H1 (cell line): Measurements from ENCODE around the gene AMBP. TPM values are rescaled to one million over a fixed set of nuclear protein-coding genes. Genes with fewer than 3 reads are reported as not detected.

Source experiments
- CTCF ChIA-PET: fragments of 300-600 bp; sonication (Branson Sonifier 250); formaldehyde crosslinking; loops from one replicate; lab custom pipeline; 2021; ENCODE audit not compliant: partially characterized antibody; lab: Charles Lee
- POLR2A ChIA-PET: fragments of 300-600 bp; sonication (Branson Sonifier 250); formaldehyde crosslinking; loops from one replicate; lab custom pipeline; 2021; ENCODE audit warnings: inconsistent platforms; ENCODE audit not compliant: partially characterized antibody; lab: Charles Lee
- DNase-seq, 2 experiments: peaks; one replicate each; pipeline versions ENCODE4 v3.0.0 to v3.0.0-alpha.2; 2010 to 2022; ENCODE audit warnings: low spot score in 2 of 2, low read depth in 1 of 2, mixed read lengths in 1 of 2
- FAIRE-seq: peaks from 2 replicates; lab custom pipeline; 2011; peaks lifted over from hg19 to GRCh38; lab: Jason Lieb, UNC
- H2AFZ ChIP-seq: 2 replicates; pipeline ENCODE4 v1.8.1; 2012; ENCODE audit warnings: low read length, inconsistent platforms
- H2AK5ac ChIP-seq: 2 replicates; pipeline ENCODE4 v1.6.1; 2013; ENCODE audit warnings: low read depth, low read length
- H2BK120ac ChIP-seq: replicated peaks from 2 replicates; pipeline ENCODE3; 2013; ENCODE audit warnings: low read depth, low read length, inconsistent platforms
- H2BK12ac ChIP-seq: 2 replicates; pipeline ENCODE4 v1.6.1; 2013; ENCODE audit warnings: low read depth, low read length
- H2BK15ac ChIP-seq: 2 replicates; pipeline ENCODE4 v1.6.1; 2013; ENCODE audit warnings: low read length
- H2BK20ac ChIP-seq: 2 replicates; pipeline ENCODE4 v1.6.1; 2013; ENCODE audit warnings: low read length
- H2BK5ac ChIP-seq: 2 replicates; pipeline ENCODE4 v1.6.1; 2013; ENCODE audit warnings: low read depth, low read length
- H3K14ac ChIP-seq: 2 replicates; pipeline ENCODE4 v1.6.1; 2013; ENCODE audit warnings: inconsistent platforms; ENCODE audit not compliant: insufficient read length
- H3K18ac ChIP-seq: 2 replicates; pipeline ENCODE4 v1.6.1; 2013; ENCODE audit warnings: low read length; ENCODE audit errors: extremely low read depth
- H3K23ac ChIP-seq: 2 replicates; pipeline ENCODE4 v1.6.1; 2013; ENCODE audit warnings: inconsistent platforms; ENCODE audit not compliant: insufficient read length
- H3K23me2 ChIP-seq: 2 replicates; pipeline ENCODE4 v1.6.1; 2013; ENCODE audit warnings: low read depth, low read length
- H3K27ac ChIP-seq: 2 replicates; pipeline ENCODE4 v1.6.1; 2011; ENCODE audit warnings: low read depth, low read length, inconsistent platforms
- H3K27me3 ChIP-seq, 4 experiments: replicated peaks in 1 of 4; 1 replicate in 1 of 4; 2 replicates in 3 of 4; pipeline versions ENCODE4 v1.6.1 to v1.8.1; 2011 to 2013; ENCODE audit warnings: low read length in 3 of 4, mild to moderate bottlenecking in 3 of 4, inconsistent platforms in 2 of 4, mixed read lengths in 2 of 4, moderate library complexity in 1 of 4; ENCODE audit not compliant: control insufficient read depth in 3 of 4, insufficient read depth in 3 of 4; ENCODE audit errors: extremely low read depth in 1 of 4
- H3K36me3 ChIP-seq, 4 experiments: 2 replicates each; pipeline versions ENCODE4 v1.6.1 to v1.8.1; 2011 to 2013; ENCODE audit warnings: mild to moderate bottlenecking in 4 of 4, low read length in 3 of 4, moderate library complexity in 2 of 4, control low read depth in 1 of 4, inconsistent platforms in 1 of 4; ENCODE audit not compliant: insufficient read depth in 4 of 4, control insufficient read depth in 2 of 4
- H3K4ac ChIP-seq: replicated peaks from 2 replicates; pipeline ENCODE3; 2013; ENCODE audit warnings: low read length, low read depth, mixed read lengths, inconsistent platforms; ENCODE audit not compliant: insufficient read length
- H3K4me1 ChIP-seq, 4 experiments: replicated peaks in 1 of 4; 1 replicate in 1 of 4; 2 replicates in 3 of 4; pipeline versions ENCODE4 v1.6.1 to v1.8.1; 2011 to 2013; ENCODE audit warnings: low read length in 3 of 4, inconsistent platforms in 2 of 4, mixed read lengths in 1 of 4; ENCODE audit not compliant: insufficient read depth in 4 of 4, control insufficient read depth in 3 of 4
- H3K4me2 ChIP-seq, 2 experiments: 2 replicates each; pipeline versions ENCODE4 v1.6.1 to v1.8.1; 2011 to 2013; ENCODE audit warnings: low read depth in 2 of 2, low read length in 2 of 2, control low read depth in 1 of 2, inconsistent platforms in 1 of 2, mild to moderate bottlenecking in 1 of 2; ENCODE audit not compliant: insufficient read depth in 1 of 2
- H3K4me3 ChIP-seq, 4 experiments: fragments of 200-600, 300-600 bp in 1 of 4; sonication (generic), shearing (Covaris generic), sonication (Bioruptor Twin) in 1 of 4; 2 replicates each; pipeline versions ENCODE4 v1.5.1 to v1.8.1; 2011 to 2016; ENCODE audit warnings: low read length in 4 of 4, low read depth in 3 of 4, control low read depth in 2 of 4, inconsistent platforms in 2 of 4, mild to moderate bottlenecking in 2 of 4, mixed read lengths in 1 of 4, moderate library complexity in 1 of 4; ENCODE audit not compliant: insufficient read depth in 2 of 4; ENCODE audit errors: extremely low read depth in 1 of 4
- H3K56ac ChIP-seq: replicated peaks from 2 replicates; pipeline ENCODE3; 2013; ENCODE audit warnings: low read depth, mild to moderate bottlenecking, mixed read lengths, low read length, inconsistent platforms; ENCODE audit not compliant: insufficient read length
- H3K79me1 ChIP-seq: 2 replicates; pipeline ENCODE4 v1.6.1; 2013; ENCODE audit warnings: low read depth, low read length, control low read depth
- H3K79me2 ChIP-seq, 2 experiments: 2 replicates each; pipeline versions ENCODE4 v1.6.1 to v1.8.1; 2012 to 2013; ENCODE audit warnings: low read length in 2 of 2, mild to moderate bottlenecking in 2 of 2, inconsistent platforms in 1 of 2; ENCODE audit not compliant: insufficient read depth in 2 of 2, control insufficient read depth in 1 of 2
- H3K9ac ChIP-seq, 4 experiments: replicated peaks in 1 of 4; 1 replicate in 1 of 4; 2 replicates in 3 of 4; pipeline versions ENCODE4 v1.6.1 to v1.8.1; 2011 to 2013; ENCODE audit warnings: low read depth in 3 of 4, low read length in 3 of 4, control low read depth in 2 of 4, mild to moderate bottlenecking in 2 of 4, moderate library complexity in 2 of 4, inconsistent platforms in 1 of 4; ENCODE audit errors: extremely low read depth in 1 of 4
- H3K9me3 ChIP-seq, 2 experiments: 2 replicates each; pipeline versions ENCODE4 v1.6.1 to v1.8.1; 2012 to 2013; ENCODE audit warnings: mild to moderate bottlenecking in 2 of 2, moderate library complexity in 2 of 2, control low read depth in 1 of 2, inconsistent platforms in 1 of 2, low read depth in 1 of 2, low read length in 1 of 2, mixed read lengths in 1 of 2; ENCODE audit not compliant: insufficient read depth in 2 of 2
- H4K20me1 ChIP-seq, 2 experiments: replicated peaks in 1 of 2; 2 replicates each; pipeline versions ENCODE3 to v1.8.1; 2011 to 2013; ENCODE audit warnings: inconsistent platforms in 2 of 2, low read length in 2 of 2, mild to moderate bottlenecking in 1 of 2; ENCODE audit not compliant: insufficient read depth in 2 of 2, control insufficient read depth in 1 of 2
- H4K5ac ChIP-seq: 2 replicates; pipeline ENCODE4 v1.6.1; 2013; ENCODE audit warnings: low read length, low read depth, mixed read lengths, inconsistent platforms; ENCODE audit not compliant: insufficient read length
- H4K8ac ChIP-seq: 2 replicates; pipeline ENCODE4 v1.8.0; 2013; ENCODE audit warnings: mild to moderate bottlenecking, moderate library complexity, low read length, inconsistent platforms; ENCODE audit not compliant: insufficient read depth; ENCODE audit errors: extremely low read depth
- H4K91ac ChIP-seq: replicated peaks from 2 replicates; pipeline ENCODE3; 2013; ENCODE audit warnings: low read length, mixed read lengths, inconsistent platforms; ENCODE audit not compliant: insufficient read length
- ASH2L ChIP-seq: fragments of 200-600, 300-600 bp; sonication (generic); IDR thresholded peaks from one replicate; pipeline ENCODE4 v1.7.1; 2017; ENCODE audit warnings: low read length
- ATF3 ChIP-seq: IDR thresholded peaks from 2 replicates; pipeline ENCODE4 v1.6.1; 2011; ENCODE audit warnings: low read depth, mild to moderate bottlenecking, low read length; ENCODE audit not compliant: insufficient read depth
- CREB1 ChIP-seq: IDR thresholded peaks from 2 replicates; pipeline ENCODE4 v1.6.1; 2012; ENCODE audit warnings: inconsistent platforms
- E2F6 ChIP-seq: IDR thresholded peaks from 2 replicates; pipeline ENCODE4 v1.6.1; 2012; ENCODE audit warnings: inconsistent platforms
- KDM5A ChIP-seq: fragments of 200-600 bp; IDR thresholded peaks from 2 replicates; pipeline ENCODE4 v1.7.1; 2012; ENCODE audit warnings: mild to moderate bottlenecking, low read length, inconsistent platforms, mixed read lengths
- NANOG ChIP-seq: IDR thresholded peaks from 2 replicates; pipeline ENCODE4 v1.6.1; 2011; ENCODE audit warnings: low read length, low read depth, mild to moderate bottlenecking, inconsistent platforms; ENCODE audit not compliant: insufficient read depth, poor library complexity, severe bottlenecking
- PHF8 ChIP-seq: fragments of 200-600 bp; sonication (generic); conservative IDR thresholded peaks from 2 replicates; pipeline ENCODE4 v1.7.1; 2012; ENCODE audit warnings: low read depth, mild to moderate bottlenecking, inconsistent platforms, low read length, moderate library complexity
- RFX5 ChIP-seq: IDR thresholded peaks from 2 replicates; pipeline ENCODE4 v1.6.1; 2011; ENCODE audit warnings: low read depth, low read length, improper control_type of control experiment, borderline replicate concordance
- SP4 ChIP-seq: IDR thresholded peaks from 2 replicates; pipeline ENCODE4 v1.6.1; 2012; ENCODE audit warnings: low read length, inconsistent platforms
- TAF1 ChIP-seq: IDR thresholded peaks from 2 replicates; pipeline ENCODE4 v1.6.1; 2011; ENCODE audit warnings: mild to moderate bottlenecking, low read depth, low read length
- WGBS, 2 experiments: shearing (Covaris generic) in 1 of 2; methylation state at CpG; one replicate each; pipeline versions ENCODE4 v1.1.6 to v1.1.7; 2013 to 2015; ENCODE audit warnings: low lambda C conversion rate in 2 of 2, mixed read lengths in 2 of 2, inconsistent platforms in 1 of 2, low coverage in 1 of 2, missing lambda C conversion rate in 1 of 2; ENCODE audit not compliant: insufficient replicate concordance in 2 of 2, insufficient coverage in 1 of 2, insufficient read length in 1 of 2; ENCODE audit errors: extremely low coverage in 1 of 2, missing lambda C conversion rate in 1 of 2; 5-methylcytosine and 5-hydroxymethylcytosine counted together
- polyA plus RNA-seq, 7 experiments: library from polyadenylated mRNA; depleted of rRNA in 3 of 7; stranded (reverse) in 5 of 7; unstranded in 2 of 7; fragments of >200 nt in 5 of 7; fragments of 200-250 nt in 2 of 7; gene quantifications; 1 replicate in 5 of 7; 2 replicates in 1 of 7; 4 replicates in 1 of 7; pipeline versions ENCODE4 v1.2.1 to v1.2.3, GENCODE V29; 2011 to 2013; ENCODE audit warnings: missing spikeins in 2 of 7, mixed read lengths in 2 of 7
- total RNA-seq: library from RNA; stranded (reverse); fragmentation: NEBNext Ultra II Directional; extraction: Animal tissue kit (Norgen Biotek cat#: 25700); gene quantifications from 2 replicates; pipeline ENCODE4 v1.2.1, GENCODE V29; 2021

The AMBP gene
- total and polyA plus RNA-seq, 2 of the 8 experiments (the other 6 are each of a cell fraction or from before 2014, with no cell fraction given): 3.0 to 4.0 TPM

GRCh38 chr9:114048533-114049415 is 29.3 kb downstream of the AMBP start:
- no peak overlapping the region for H4K91ac ChIP-seq
- no peaks in the 10 kb centered on the region for H3K27me3 ChIP-seq
- H2BK15ac ChIP-seq: no peak overlapping the region
- no peak overlapping the region; the same call in 1 of the 2 replicates for H2BK5ac ChIP-seq
- H2BK12ac ChIP-seq: no peak overlapping the region; the same call in 1 of the 2 replicates
- no peak overlapping the region for H2BK120ac ChIP-seq
- no peaks in the 10 kb centered on the region for H3K23me2 ChIP-seq
- no peak overlapping the region for H3K27ac ChIP-seq
- H3K56ac ChIP-seq: no peak overlapping the region
- no peak for DNase-seq
- WGBS, 2 experiments: 90% methylated on average over 44 of the region's 44 CpGs; no CpG with 5 or more reads in 1 of the 2 experiments
- no peak overlapping the region for H3K4me3 ChIP-seq
- peaks cover 0 to 3% of the 10 kb centered on the region in 2 experiments for H4K20me1 ChIP-seq
- H3K79me1 ChIP-seq: no peaks in the 10 kb centered on the region
- no peak overlapping the region for H3K14ac ChIP-seq
- no peak overlapping the region for H3K9ac ChIP-seq
- no peak overlapping the region for H3K4me2 ChIP-seq
- peaks cover 7 to 33% (median 13%) of the 10 kb centered on the region in 4 experiments; a peak in 7 of 8 replicates for H3K36me3 ChIP-seq
- H3K18ac ChIP-seq: no peak overlapping the region
- CTCF ChIA-PET: interaction anchor here (0.5 to 1.7 kb wide), 7 partner anchors 9 to 1184 kb away, joined by 3 to 4 read pairs (median 4); no protein-coding TSS in a partner anchor
- H2AK5ac ChIP-seq: no peak overlapping the region
- no peaks in the 10 kb centered on the region for H3K9me3 ChIP-seq
- H3K4ac ChIP-seq: no peak overlapping the region
- FAIRE-seq: no peak
- no peak overlapping the region for H3K23ac ChIP-seq
- no peaks in the 10 kb centered on the region for H3K4me1 ChIP-seq
- no peaks in the 10 kb centered on the region for H3K79me2 ChIP-seq
- H2BK20ac ChIP-seq: no peak overlapping the region
- no peak overlapping the region for H2AFZ ChIP-seq
- no peak overlapping the region for H4K5ac ChIP-seq
- no peak overlapping the region for H4K8ac ChIP-seq
- POLR2A ChIA-PET: no interaction called here
- TF ChIP-seq NANOG (no peak), RFX5 (no peak), PHF8 (no peak), E2F6 (no peak), CREB1 (no peak), TAF1 (no peak), ASH2L (no peak), SP4 (no peak), ATF3 (no peak), KDM5A (no peak)
